NCI-H2107 treated with DMSO at 0.1 percent for 48 hours (cell line): Measurements from ENCODE around the gene LRG1.
"Not testable (repeated sequence)": the region's sequence is repeated elsewhere in the genome, so short reads cannot be mapped to it uniquely, and the experiment has no call there.

Source experiments
- DNase-seq: peaks from one replicate; lab custom pipeline; 2025; ENCODE audit not compliant: unreplicated experiment; lab: John Stamatoyannopoulos, UW

The LRG1 gene

GRCh38 chr19:4553092-4553695 lies 13.4 kb upstream of the LRG1 start:
- DNase-seq, result no peak

GRCh38 chr19:4552525-4552819 lies 12.6 kb upstream of the LRG1 start:
- DNase-seq, result no peak

GRCh38 chr19:4550479-4551050 lies 10.7 kb upstream of the LRG1 start:
- DNase-seq, result no peak

GRCh38 chr19:4550018-4550417 lies 10.2 kb upstream of the LRG1 start:
- DNase-seq, result no peak

- DNase-seq, result no peak
Measured at GRCh38 chr19:4548238-4548584, 8.4 kb upstream of the LRG1 start.

GRCh38 chr19:4547303-4548237 lies 7.7 kb upstream of the LRG1 start:
- no peak for DNase-seq

GRCh38 chr19:4543842-4544647 lies 4.2 kb upstream of the LRG1 start:
- DNase-seq, result no peak

- no peak for DNase-seq
Measured at GRCh38 chr19:4542896-4543841, 3.3 kb upstream of the LRG1 start.

GRCh38 chr19:4541806-4542145 lies 1.9 kb upstream of the LRG1 start:
- not testable (repeated sequence) for DNase-seq

GRCh38 chr19:4541114-4541805 lies 1.4 kb upstream of the LRG1 start:
- DNase-seq, result no peak

GRCh38 chr19:4539169-4539692 lies 605 bp downstream of the LRG1 start:
- no peak for DNase-seq

GRCh38 chr19:4538601-4538954 lies 1.3 kb downstream of the LRG1 start:
- DNase-seq, result peak; percentile 91

- no peak for DNase-seq
Measured at GRCh38 chr19:4537953-4538600, 1.8 kb downstream of the LRG1 start.

- peak; percentile 86 for DNase-seq
Measured at GRCh38 chr19:4536798-4537197, 3.0 kb downstream of the LRG1 start.

GRCh38 chr19:4534836-4535658 lies 4.8 kb downstream of the LRG1 start, which contains the start of gene PLIN5:
PLIN5 (minus strand) TSS chr19:4535224; CDS start chr19:4534074, 1,150 bp downstream.
- peak; percentile 21 for DNase-seq

- no peak for DNase-seq
Measured at GRCh38 chr19:4533835-4534424, 5.9 kb downstream of the LRG1 start.

GRCh38 chr19:4533334-4533733 lies 6.5 kb downstream of the LRG1 start:
- no peak for DNase-seq

- DNase-seq, result no peak
Measured at GRCh38 chr19:4531562-4532165, 8.2 kb downstream of the LRG1 start.
